Measurements from ENCODE around the gene CRHR1.

The CRHR1 gene

DNA sequence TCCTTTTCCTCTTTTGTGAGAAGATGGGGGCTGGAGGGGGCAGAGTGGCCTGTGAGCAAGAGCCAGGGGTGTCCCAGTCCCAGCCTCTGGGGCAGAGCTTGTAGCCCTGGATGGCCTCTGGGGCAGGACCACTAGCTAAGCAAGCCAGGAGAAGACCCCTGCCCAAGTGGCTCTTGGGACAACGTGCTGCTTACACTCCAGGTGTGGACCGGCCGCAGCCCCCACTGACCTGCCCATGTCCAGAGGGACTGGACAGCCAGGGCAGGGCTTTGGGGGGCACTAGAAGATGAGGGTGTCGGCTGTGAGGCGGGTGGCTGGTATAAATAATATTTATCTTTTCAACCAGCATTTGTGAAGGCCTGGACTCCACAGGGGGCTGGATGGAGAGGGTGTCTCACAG, 51.4 kb downstream of the CRHR1 start (continued):
- no peak for TF ChIP-seq HOXA7 (CRISPR knock-in tag; IDR thresholded peaks at IDR 0.05; ENCODE audit: borderline replicate concordance)
- TF ChIP-seq GLI2 (tag by site-specific recombination; IDR thresholded peaks at IDR 0.05; ENCODE audit: borderline replicate concordance, low read depth), result no peak
- no peak for TF ChIP-seq SCRT2 (tag by site-specific recombination; IDR thresholded peaks at IDR 0.05)
- no peak for TF ChIP-seq GFI1B (tag by site-specific recombination; IDR thresholded peaks at IDR 0.05)

DNA sequence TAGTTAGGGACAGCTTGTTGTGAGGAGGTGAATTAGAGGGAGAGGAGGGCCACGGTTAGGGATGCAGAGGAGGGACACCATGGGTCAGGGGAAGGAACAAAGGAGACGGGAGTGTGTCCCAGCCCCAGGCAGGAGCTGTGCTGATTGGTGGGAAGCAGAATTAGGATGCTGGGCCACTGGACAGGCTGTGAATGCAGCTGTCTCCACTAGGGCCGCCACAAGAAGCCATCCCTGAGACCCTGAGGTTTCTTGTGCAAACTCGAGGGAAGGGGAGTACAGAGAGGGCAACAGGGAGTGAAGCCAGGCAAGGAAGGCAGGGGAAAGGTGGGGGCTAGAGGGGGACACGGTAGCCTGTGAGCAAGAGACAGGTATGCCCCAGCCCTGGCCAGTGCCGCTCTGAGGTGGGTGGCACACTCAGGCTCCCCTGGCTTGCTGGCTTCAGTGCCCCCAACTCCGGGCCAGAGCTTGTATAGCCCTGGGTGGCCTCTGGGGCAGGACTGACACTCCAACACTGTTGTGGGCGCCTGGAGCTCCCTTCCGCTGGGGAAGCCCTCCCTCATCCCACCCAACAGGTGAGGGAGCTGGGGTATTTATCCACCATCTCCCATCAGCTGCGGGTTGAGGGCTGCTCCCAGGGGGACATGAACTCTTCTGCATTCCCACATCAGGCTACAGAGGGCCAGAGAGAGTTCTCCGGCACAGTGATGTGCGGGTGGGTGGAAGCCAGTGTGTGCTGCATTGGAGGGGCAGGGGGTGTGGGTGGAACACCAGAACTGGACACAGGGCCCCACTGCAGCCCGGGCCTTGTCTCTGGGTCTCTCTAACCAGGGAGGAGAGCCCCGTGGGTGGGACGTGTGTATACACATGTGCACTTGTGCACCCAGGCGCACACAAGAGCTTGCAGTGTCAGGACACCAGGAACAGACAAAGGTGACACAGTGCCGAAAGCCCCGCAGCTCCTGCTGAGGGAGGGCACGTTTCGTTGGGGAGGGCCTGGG, 52.2 kb downstream of the CRHR1 start:
- no peaks in the 10 kb centered on the region for H3K4me1 ChIP-seq (ENCODE audit: control insufficient read depth, insufficient read depth, low read length)
- TF ChIP-seq ZFHX2 (tag by site-specific recombination; conservative IDR thresholded peaks at IDR 0.05) (peak; percentile 62), ZFP69B (tag by site-specific recombination; IDR thresholded peaks at IDR 0.05) (no peak), ZNF792 (tag by site-specific recombination; IDR thresholded peaks at IDR 0.05) (no peak), REPIN1 (tag by site-specific recombination; IDR thresholded peaks at IDR 0.05; ENCODE audit: low read depth) (no peak), ZNF423 (tag by site-specific recombination; IDR thresholded peaks at IDR 0.05) (no peak), GFI1B (tag by site-specific recombination; IDR thresholded peaks at IDR 0.05) (no peak), ZNF132 (tag by site-specific recombination; IDR thresholded peaks at IDR 0.05; ENCODE audit: borderline replicate concordance) (no peak), SETDB1 (IDR thresholded peaks at IDR 0.05; ENCODE audit: insufficient read length, low read length) (no peak), ZNF248 (tag by site-specific recombination; IDR thresholded peaks at IDR 0.05) (no peak), ZNF501 (tag by site-specific recombination; IDR thresholded peaks at IDR 0.05) (no peak), ZNF521 (tag by site-specific recombination; IDR thresholded peaks at IDR 0.05) (no peak), FEZF1 (tag by site-specific recombination; IDR thresholded peaks at IDR 0.05) (no peak), ZNF184 (tag by site-specific recombination; IDR thresholded peaks at IDR 0.05) (no peak), HOXC10 (CRISPR knock-in tag; IDR thresholded peaks at IDR 0.05) (no peak), ZNF37A (tag by site-specific recombination; IDR thresholded peaks at IDR 0.05) (peak; percentile 93), OSR2 (tag by site-specific recombination; IDR thresholded peaks at IDR 0.05) (no peak), ZNF654 (tag by site-specific recombination; IDR thresholded peaks at IDR 0.05; ENCODE audit: low read depth) (no peak), ZNF16 (tag by site-specific recombination; IDR thresholded peaks at IDR 0.05; ENCODE audit: low read depth) (no peak), EGR2 (tag by site-specific recombination; IDR thresholded peaks at IDR 0.05; ENCODE audit: low read depth) (0 out of 2 replicates have a peak, but pooled peaks have one; percentile 24)
- TF ChIP-seq, protein P1, sequence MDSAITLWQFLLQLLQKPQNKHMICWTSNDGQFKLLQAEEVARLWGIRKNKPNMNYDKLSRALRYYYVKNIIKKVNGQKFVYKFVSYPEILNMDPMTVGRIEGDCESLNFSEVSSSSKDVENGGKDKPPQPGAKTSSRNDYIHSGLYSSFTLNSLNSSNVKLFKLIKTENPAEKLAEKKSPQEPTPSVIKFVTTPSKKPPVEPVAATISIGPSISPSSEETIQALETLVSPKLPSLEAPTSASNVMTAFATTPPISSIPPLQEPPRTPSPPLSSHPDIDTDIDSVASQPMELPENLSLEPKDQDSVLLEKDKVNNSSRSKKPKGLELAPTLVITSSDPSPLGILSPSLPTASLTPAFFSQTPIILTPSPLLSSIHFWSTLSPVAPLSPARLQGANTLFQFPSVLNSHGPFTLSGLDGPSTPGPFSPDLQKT (IDR thresholded peaks at IDR 0.05; ENCODE audit: borderline replicate concordance, low read depth, low read length), result no peak
- TF ChIP-seq, protein P2, sequence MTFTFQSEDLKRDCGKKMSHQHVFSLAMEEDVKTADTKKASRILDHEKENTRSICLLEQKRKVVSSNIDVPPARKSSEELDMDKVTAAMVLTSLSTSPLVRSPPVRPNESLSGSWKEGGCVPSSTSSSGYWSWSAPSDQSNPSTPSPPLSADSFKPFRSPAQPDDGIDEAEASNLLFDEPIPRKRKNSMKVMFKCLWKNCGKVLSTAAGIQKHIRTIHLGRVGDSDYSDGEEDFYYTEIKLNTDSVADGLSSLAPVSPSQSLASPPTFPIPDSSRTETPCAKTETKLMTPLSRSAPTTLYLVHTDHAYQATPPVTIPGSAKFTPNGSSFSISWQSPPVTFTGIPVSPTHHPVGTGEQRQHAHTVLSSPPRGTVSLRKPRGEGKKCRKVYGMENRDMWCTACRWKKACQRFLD (tag by site-specific recombination; IDR thresholded peaks at IDR 0.05), result no peak
- no peak overlapping the region for H3K4me3 ChIP-seq (ENCODE audit: low read depth, low read length)
- POLR2A ChIA-PET, result no interaction called here
- CTCF ChIA-PET, result interaction anchor here (0.6 to 2.2 kb wide), 6 partner anchors 9 to 411 kb away, joined by 3 to 8 read pairs (median 3); no protein-coding TSS in a partner anchor
- no peaks in the 10 kb centered on the region for H3K36me3 ChIP-seq (ENCODE audit: control insufficient read depth in 2 of 2, insufficient read depth in 1 of 2, low read length in 2 of 2)
- no peak overlapping the region for H3K27ac ChIP-seq (ENCODE audit: extremely low read depth, low read depth, low read length)
- H3K9me3 ChIP-seq (ENCODE audit: control insufficient read depth, insufficient read depth, low read depth, low read length), result no peaks in the 10 kb centered on the region
